IPS-NIHi7 (cell line): ENCODE results near the gene RNF141.

Experiments used
- DNase-seq: peaks from one replicate; pipeline ENCODE4 v3.0.0; 2012; ENCODE audit warnings: mixed read lengths; ENCODE audit errors: extremely low spot score

RNF141 gene

DNA sequence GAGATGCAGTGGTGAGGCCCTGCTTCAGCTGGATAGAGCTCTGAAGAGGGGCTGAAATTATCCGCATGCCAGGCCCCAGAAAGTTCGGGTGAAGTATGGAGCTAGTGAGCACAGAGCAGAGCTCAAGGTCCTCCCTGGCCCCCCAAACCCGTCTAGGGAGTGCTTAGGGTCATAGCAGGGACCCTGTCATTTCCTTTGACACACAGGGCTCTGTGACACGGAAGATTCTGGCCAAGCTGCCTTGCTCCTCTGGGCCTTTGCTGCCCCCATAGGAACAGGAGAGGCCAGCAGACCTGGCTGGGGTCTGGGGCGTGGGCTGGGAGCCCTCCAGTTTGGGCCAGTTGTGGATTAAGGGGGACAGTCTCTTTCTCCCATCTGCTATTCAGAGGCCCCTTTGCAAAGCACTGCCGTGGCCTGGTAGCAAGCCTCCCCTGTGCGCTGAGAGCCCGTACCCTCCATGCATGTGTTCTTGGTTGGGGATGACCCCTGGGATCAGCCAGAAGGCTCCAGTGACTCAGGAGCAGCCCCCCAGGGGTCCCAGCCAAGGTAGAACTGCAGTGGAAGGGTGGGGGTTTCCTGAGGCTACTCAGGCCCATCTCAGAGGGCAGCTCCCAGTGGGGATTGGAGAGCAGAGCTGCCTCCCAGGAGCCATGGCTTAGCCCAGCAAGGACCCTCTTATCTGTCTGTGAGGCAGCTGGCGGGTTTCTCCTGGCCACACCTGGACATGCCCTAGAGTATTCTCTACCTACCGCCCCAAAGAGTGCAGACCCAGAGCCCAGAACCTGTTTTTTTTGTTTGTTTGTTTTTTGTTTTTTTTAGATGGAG, 42.3 kb downstream of the RNF141 start:
- peak; percentile 18 for DNase-seq

DNA sequence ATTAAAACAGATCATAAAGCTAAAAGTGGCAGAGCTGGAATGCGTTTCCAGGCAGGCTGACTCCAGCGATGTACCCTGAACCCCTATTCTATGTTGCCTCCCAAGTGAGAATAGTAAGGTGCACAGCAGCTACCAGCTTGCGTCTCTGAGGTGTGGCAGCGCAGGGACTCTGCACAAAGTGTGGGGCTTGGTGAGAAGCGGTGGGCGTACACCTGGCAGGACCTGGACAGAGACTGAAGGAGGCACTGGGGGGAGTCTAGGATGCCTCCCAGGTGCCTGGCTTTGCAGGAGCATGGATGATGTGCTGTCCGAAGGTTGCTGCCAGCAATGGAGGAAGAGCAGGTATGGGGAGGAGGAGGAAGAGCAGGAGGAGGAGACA, 43.0 kb downstream of the RNF141 start:
- peak; percentile 4 for DNase-seq

DNA sequence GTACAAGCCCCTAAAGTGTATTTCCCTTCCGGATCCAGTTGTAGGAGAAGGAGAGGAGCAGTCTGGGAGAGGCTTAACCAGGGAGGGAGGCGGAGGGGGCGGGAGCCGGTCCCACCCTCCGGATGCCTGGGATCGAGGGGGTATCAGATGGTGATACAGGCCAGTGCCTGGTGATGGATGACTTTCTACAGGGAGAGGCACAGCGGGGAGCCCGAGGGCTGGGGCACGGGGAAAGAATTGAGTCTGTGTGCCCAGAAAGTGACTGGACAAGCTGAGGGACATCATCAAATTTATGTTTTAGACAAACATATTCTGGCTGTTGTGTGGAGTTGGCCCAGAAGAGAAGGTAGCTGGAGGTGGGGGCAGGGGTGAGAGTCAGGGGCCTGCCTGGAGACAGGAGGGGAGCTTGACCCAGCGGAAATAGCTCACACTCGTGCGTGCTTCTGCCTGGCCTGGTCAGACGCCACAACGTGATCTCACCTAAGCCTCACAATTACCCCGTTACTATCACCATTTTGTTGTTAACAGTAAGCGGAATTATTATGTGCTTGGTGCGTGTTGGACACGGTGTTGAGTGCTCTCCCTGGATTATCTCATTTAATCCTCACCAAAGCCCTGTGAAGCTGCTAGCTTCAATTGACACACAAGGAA, 43.5 kb downstream of the RNF141 start:
- peak; percentile 13 for DNase-seq

DNA sequence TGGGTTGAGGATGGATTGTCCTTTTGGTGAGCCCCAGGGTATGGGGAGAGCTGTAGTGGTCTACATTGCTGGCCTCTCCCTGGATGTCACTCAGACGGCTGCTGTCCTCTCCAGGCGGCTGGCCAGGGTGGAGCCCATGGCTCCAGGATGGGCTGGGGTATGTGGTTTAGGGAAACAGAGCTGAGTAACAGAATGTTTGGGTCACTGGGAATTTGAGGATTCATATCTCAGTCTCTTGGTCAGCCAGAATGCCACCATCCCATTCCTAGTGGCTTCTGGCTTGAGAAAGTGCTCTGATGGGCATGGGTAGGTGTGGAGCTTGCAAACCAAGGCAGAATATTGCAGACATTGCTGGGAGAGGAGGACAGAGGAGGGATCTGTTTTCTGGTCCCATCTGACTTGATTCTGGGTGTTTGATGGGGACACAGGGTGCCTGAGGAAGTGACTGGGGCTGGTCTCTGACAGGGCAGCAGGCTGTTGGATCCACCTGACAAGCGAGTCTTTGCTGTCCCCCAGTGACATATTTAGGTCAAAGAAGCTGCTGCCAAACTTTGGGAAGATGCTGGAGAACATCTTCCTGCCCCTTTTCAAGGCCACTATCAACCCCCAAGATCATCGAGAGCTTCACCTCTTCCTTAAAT, 44.6 kb downstream of the RNF141 start:
- no peak for DNase-seq

DNA sequence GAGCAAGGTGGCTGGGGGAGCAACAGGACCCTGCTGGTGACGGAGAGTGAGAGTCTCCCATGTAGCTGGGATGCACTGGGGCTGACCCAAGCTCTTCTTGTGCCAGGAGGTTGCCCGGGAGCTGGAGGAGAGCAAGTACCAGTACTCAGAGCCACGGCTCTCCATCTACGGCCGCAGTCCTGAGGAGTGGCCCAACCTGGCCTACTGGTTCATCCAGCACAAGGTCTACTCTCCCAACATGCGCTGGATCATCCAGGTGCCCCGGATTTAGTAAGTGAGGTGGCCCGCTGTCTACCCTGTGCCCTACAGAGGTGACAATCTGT, 45.6 kb downstream of the RNF141 start:
- no peak for DNase-seq

DNA sequence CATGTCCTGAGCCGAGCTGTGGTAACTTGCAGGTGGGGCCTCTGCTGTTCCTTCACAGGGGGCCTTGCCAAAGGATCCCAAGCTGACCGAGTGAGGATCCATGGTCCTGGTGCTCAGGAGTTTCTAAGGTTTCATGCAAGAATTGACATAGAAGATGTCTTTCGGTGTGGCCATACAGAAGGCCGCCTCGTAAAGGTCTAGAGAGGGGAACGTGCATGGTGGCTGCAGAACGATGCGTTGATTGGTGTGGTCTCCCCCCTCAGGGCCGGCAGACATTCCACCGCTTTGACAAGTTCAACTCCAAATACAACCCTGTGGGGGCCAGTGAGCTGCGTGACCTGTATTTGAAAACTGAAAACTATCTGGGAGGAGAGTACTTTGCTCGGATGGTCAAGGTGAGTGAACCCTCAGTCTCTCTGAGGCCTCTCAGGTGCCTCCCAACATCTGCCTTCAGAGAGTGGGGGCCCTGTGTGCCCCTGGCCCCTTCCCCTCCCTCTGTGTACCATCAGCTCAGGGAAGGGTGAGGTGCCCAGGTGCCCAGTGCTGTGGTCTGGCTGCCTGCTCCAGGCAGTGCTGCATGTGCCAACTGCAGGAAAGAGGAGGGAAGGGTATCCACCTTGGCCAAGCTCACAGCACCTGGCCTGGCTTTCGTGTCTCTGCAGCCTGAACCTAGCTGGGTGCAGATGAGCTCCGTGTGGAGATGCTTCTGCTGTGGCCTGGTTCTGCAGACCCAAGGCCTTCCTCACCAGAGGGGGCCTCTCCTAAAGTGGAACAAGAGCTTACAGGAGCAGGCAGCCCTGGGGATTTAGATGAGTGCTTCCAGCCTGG, 46.1 kb downstream of the RNF141 start:
- no peak for DNase-seq

DNA sequence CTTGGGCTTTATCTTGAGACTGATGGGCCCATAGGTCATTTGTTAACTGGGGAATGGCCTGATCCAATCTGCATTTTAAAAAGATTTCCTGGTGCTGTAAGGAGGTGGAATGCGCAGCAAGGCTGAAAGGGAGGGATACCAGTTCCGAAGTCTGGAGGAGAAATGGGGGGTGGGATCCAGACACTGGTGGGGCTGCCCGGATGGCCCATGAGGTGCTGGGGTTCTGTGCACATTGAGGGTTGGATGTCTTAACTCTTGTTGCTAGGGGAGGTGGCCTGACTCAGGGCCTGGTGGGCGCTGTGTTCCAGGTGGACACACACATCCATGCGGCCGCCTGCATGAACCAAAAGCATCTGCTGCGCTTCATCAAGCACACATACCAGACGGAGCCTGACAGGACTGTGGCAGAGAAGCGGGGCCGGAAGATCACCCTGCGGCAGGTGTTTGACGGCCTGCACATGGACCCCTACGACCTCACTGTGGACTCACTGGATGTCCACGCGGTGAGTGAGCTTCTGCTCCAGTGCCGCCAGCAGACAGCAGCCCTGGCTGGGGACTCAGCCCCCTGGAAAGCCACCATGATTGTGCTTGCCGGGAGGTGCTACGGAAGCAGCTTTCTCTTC, 47.8 kb downstream of the RNF141 start:
- DNase-seq, result no peak

DNA sequence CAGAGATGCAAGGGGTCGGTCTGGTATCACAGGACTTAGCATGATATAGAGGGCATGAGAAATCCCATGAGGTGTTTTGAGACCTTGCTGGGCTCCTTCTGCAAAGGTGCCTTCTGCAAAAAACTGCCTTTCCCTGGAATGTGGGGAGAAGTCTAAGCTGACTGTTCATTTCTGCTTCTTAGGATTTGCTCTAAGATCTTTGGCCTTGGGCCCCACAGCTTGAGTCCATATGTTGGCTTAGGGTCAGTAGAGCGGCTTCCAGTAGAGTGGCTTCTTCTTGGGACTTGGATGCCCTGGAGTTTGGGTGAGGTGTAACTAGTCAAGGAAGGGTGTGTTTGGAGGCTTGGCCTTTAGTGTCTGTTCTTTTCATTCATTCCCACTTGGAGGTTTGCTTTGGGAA, 48.9 kb downstream of the RNF141 start:
- no peak for DNase-seq

DNA sequence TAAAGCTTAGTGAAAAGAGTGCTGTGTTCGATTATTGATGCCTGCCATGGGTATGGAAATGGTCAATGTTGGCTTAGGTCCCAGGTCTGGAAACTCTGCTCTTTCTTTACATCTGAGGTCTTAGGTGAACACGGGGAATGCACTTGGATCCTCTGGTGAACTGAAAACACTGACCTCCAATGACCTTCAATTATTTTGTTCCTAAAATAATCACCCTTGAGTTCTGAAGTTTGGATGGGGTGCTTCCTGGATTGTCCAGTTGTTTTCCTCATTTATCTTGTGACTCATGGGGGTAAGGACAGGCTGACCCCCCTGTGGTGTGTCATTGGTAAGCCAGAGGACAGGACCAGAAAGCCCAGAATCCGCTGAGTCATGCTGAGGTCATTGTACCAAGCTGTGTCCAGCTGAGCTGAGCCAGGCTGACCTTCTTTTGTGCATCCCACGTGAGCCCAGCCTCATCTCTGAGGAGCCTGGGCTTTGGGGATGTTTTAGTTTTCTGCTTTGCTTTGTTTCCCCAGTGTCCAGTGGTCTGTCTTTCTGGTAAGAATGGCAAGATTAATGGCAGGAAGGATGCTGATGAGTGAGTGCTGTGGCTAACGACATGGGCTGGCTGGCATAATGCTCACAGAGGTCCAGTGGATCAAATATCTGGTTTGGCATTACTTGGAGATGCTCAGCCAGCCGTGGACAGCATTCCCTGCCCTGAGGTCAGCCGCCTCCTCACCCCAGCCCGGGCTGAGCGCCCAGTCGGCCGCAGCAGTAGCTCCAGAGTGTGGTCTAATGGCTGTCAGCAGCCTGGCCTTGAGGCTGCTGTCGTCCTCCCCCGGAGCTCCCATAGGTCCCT, 50.4 kb downstream of the RNF141 start:
- peak; percentile 55 for DNase-seq

DNA sequence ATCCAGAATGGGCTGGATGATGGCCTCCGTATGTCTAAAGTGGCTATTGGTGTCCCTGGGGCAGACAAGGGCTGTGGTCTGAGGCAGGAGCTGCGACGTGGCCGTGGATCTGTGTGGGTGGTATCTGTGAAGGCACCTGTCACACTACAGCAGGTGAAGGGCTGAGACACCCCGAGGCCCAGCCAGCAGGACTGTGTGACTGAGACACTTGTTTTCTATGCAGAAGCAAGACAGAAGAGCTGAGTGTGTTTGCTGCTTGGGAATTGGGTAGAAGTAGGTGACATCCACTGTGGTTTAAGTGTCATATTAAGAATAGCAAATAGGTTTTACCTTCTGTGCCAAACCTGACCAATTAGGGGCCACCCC, 51.0 kb downstream of the RNF141 start:
- no peak for DNase-seq

DNA sequence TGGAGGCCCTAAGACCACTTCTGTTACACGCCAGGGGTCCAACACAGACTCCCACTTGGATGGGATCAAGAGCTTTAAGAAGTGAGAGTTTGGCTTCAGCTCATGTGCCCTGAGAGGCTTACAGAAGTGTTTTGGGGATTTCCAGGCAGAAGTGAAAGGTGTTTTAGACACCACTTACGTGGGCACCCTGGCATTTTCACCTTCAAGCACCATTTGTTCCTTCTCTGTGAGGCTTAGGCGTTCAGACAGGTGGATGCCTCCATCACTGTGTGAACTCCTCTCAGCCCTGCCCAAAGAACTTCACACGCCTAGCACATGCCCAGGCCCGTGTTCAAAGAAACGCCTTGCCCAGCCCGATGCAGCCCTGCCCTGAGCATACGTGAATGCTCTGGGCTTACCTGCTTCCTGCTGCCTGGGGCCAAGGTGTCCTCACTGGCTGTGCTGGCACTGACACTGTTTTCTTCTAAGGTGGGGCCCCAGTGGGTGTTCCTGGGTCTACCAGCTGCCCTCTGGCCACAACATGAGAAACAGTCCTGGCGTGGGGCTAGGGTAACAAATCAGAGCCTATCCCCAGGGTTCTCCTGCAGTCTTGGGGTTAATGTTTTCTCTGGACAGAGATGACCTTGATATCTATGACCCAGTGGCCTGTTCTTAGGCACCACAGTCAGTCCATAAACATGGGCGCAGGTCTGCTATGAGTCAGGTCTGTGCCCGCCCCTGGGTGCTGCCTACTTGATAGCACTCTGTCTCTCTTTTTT, 51.9 kb downstream of the RNF141 start:
- no peak for DNase-seq

DNA sequence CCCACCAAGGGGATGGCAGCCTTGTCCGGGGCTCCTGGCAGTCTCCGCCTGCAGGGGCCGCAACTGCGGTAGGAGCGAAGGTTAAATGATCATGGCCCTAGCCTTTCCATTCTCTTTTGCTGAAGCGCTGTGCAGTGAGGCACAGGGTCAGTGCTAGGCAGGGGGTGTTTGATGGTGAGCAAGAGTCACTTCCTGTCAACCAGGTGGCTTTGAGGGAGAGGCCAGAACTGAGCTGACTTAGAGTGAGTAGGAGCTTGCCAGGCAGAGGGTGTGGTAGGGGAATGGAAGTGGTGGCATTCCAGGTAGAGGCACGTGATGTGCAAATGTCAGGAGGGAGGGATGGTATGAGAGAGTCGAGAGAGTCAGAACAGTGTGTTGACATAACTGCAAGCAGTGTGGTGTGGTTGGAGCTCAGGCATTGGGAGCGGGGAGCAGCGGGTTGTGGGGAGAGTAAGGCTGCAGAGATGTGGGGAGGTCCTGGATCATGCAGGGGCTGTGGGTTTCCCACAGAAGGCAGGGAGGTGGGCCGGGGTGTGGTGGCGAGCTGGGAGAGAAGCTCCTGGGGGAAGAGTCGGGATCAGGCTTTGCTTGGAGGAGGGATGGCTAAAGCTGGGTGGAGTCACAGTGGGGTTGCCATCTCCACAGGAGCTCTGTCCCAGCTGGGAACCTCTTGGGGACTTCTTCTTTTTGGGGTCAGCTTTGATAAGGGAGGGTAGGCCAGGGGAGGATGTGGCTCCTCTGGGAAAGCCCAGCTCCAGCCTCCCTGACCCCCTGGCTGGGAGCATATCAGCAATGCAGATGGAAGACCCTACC, 52.7 kb downstream of the RNF141 start:
- peak; percentile 50 for DNase-seq

DNA sequence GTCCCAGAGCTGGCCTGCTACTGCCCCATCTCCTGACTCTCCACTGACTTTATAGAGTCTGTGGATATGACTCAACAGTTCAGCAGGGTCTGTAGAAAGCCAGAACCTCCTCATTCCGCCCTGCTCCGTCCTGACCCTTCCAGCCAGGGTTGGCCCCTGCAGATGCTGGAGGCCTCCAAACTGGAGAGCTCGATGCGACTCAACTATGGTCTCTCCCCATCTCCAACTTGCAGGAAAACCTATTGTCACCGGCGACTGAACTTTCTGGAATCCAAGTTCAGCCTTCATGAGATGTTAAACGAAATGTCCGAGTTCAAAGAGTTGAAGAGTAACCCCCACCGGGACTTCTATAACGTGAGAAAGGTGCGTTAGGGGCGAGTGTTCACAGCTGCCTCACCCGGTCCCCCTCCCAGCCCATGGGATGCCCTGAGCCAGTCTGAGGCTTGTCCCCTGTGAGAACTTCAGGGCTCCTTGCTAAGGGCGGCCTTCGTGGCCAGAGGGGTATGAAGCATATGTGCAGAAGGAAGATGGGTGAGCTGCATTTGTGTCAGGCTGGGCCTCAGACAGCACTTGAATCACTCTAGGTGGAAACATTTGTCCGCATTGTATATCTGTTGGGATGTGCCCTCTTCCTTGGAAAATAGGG, 53.9 kb downstream of the RNF141 start:
- DNase-seq, result no peak

DNA sequence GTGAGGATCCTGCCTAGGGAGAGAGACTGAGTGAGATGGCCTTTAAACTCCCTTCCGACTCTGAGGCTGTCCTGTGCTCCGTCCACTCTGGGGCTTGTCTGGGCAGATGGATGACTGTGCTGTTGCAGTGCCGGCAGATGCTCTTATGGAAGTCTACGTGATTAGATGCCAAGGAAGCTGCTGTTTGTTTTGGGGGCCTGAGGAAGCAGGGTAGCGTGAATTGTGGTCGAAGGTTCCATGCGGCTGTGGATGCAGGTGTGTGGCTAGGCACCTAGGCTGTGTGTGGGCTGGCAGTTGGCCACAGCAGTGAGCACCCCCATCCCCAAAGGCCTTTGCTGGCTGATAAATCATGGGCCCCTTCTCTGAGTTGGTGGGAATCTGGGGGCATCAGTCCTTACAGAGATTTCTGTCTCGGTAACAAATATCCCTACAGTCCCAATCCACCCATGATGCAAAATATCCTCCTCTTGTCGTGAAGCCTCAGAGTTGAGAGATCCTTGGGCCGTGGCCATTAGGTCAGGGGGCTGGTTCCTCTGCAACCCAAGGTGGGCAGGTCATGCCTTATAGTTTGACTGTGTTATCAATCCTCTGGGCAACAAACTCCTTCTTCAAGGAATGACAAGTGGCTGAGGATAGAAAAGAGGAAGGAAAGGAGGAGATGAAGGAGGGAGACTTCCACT, 54.7 kb downstream of the RNF141 start:
- no peak for DNase-seq

DNA sequence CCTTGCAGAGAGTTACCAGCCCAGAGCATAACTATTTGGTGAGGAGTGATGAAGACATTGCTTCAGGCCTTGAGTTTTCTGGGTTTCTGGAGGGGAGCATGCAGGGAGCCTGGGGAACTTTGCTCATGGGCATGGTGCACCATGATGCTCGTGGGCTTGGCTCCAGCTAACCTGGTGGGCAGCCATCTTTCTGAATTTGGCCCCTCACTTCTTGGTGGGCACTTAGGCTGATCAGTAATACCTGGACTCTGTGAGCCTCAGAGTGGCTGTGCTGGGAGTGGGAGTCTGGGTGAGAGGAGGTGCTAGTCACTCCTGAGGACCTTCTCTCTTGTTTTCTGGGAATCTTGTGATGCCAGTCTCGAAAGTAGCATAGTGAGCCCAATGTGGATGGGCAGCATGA, 55.3 kb downstream of the RNF141 start:
- no peak for DNase-seq

DNA sequence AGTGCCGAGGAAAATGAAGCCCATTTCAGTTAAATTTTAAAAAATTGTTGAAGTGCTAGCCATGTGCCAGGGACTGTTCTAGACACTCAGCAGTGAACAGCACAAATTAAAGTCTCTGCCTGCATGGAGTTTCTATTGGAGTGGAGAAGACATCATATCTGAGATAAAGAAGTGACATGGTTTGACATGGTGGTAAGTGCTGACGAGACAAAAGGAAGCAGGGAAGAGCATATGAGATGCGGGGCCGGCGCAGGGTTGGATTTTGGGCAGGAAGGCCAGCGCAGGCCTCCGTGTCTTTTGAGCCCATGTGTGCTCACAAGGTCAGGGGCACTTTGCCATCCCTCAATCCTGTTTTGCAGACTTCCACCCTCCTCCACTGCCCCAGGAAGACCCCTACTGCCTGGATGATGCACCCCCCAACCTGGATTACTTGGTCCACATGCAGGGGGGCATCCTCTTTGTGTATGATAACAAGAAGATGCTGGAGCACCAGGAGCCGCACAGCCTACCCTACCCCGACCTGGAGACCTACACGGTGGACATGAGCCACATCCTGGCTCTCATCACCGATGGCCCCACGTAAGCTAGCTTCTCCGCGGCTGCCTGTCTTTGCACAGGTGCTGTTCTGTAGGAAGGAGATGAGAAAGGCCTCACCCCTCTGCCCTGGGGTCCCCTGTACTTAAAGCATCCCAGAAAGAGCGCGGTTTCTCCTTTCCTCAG, 56.4 kb downstream of the RNF141 start:
- DNase-seq, result no peak

DNA sequence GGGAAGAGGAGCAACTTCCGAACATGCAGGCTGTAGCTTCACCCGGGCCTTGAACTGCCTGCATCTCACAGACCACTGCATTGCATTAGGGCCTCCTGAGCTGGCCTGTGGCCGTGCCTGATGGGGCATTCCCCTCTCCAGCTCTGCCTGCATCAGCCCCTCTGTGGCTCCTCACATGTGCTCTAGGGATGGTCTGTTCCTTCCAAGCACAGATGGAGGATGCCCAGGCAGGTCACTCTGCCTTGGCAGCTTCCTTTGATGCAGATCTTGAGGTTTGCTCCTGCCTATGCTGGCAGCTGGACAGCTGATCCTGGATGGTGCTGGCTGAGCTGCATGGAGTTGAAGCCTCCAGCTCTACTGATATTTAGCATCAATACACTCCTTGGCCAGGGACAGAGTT, 57.4 kb downstream of the RNF141 start:
- DNase-seq, result no peak

DNA sequence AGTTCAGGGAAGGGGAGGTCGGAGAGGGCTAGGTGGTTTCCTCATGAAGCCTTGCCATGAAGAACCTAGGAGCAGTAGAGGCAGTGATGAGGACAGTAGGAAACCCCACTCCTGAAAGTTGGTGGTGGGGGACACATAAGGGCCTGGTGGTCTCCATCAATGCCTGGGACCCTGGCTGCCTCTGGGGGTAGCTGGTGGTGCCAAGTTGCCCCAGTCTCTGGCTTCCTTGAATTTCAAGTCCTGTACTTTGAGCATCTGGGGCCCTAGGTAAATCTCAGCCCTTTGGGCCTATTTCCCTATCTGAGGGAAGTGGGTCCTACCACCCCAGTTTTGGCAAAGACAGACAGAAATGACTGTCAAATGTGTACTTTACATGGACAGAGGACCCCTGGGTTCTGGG, 57.8 kb downstream of the RNF141 start:
- no peak for DNase-seq
